Right forelimb (tissue), 1 donor: Measurements from ENCODE around the gene PTPRR.
"Not testable (repeated sequence)": the region's sequence is repeated elsewhere in the genome, so short reads cannot be mapped to it uniquely, and the experiment has no call there.

ENCODE experiments used
- DNase-seq: peaks from one replicate; pipeline ENCODE4 v3.0.0-alpha.2; 2018

PTPRR gene

DNA sequence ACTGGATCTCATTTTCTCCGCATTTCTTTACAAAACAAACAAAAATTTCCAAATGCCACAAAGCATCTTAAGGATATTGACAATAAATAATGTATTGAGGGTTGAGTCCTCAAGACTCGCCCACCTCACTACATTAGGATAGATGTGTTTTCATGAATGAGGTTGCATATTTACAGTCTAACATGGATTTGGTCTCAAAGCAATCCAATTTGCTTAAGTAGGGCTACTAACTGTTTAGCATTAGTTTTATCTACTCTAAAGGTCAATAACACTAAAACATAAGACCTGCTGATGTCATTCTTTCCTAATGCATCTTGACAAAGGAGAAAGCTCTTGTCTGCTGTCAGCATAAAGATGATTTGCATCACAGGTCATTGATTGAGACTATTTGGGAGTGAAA is 82.4 kb downstream of the PTPRR start:
- no peak for DNase-seq

DNA sequence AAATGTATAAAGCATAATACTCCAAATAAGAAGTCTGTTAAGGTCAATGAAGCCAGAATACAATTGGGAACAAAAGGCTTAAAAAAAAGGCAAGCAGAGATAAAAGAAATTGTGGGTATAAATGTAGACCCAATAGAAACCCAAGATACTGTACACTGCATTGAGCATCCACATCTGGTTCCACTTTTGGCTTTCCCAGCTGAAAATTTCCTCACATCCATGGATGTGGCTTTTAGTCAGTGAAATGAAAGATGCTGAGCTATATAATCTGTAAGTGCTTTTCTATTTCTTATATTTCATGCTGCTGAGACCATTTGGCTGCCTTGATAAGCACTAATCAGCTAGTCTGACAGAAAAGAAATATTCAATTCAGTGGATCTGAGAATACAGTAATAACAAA is 83.5 kb downstream of the PTPRR start:
- no peak for DNase-seq

DNA sequence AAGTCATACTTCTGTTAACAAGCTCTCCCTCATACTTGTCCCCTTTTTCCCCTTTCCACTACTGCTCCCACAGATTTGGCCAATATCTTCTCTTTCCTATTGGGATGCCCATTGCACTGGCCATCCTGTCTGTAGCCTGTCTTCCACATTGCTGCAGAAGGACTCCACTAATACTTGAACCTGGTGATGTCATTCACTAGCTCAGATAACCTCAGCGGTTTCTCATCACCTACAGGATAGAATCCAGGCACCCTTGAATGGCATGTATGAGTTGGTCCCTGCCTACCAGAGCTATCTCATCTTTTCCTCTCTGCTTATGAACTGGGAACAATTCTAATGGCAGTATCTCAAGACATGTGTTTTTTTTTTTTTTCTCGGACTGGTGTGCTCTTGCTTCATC is 84.6 kb downstream of the PTPRR start:
- no peak for DNase-seq

DNA sequence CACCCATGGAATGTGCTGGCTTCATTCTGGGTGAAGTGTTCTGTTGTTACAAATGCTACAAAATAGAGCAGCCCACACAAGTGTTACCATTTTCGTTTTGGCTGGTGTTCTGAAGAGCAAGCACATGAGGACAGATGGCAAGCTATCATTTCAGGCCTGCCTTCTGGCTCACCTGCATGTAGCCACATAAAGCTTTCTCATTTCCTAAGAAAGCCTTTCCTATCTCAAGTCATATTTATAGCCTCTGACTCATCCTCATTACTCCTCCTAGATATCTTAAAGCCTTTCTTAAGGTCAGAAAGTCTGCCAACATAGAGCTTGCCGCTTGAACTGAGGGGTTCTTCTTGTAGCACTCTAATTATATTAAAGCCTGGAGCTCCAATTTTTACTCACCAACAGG is 89.0 kb downstream of the PTPRR start:
- DNase-seq = no peak

DNA sequence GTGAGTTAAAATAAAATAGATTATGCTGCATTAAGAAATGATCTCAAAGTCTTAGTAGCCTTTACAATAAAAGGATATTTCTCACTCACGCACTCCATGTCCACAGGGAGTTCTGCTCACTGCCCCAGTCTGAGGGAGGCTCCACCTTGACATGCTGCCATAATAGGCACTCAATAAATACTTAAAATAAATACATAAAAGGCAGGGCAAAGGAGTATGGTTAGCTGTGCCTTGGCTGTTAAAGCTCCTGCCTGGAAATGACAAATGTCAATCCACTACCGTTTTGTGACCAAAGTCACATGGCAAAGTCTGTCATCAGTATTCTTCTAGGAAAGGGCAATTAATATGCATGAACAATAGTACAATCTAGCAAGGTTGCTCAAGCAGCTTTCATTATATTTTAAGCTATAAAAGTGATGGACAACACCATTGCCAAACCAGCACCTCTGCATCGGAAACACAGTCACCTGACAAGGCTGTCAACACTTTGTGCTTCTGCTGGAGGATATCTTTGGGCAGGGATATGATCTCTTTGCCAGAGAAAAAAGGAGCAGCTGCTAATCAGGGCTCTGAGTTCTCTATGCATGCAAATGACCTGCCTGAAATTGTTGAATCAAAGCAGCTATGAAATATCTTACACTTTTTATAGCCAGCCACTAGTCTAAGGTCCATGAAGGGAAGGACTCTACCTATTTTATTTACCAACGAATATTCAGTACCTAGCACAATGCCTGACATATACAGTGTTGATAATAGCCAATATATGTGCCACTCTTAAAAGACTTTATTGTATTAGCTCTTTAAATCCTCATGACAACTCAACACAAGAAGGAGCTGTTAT is 90.1 kb downstream of the PTPRR start:
- DNase-seq = no peak

DNA sequence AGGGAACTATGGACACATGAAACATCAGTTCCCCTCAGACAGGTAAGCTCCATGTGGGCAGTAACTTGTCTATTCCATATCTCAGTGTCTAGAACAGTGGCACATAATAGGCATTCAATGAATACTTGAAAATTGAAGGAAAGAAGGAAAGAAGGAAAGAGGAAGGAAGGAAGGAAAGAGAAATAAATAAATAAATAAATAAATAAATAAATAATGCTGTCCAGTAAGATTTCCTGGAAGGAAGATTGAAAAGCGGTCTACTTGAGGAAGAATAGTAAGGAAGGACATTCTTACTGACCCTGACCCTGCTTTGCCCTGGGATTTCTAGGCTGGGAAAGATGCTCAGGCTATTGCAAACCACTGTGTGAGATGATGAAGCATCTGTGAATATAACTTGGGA is 91.5 kb downstream of the PTPRR start:
- no peak for DNase-seq

DNA sequence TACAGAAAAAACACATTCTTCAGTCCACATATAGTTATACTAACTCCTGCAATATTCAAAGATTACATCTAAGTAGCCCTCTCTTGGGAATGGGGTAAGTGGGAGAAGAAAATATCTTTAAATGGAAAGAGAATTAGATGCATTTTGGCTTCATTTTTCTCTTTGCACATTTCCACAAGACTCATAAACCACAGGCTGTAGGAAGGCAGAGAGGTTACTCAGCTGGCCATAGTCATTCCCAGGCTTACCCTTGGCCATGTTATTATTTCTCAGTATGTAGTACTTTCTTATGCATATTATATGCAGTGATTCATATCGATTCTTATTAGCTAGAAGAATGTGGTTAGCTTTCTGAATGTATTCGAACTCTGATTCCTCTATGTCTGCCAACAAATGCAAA is 92.2 kb downstream of the PTPRR start:
- DNase-seq = no peak

DNA sequence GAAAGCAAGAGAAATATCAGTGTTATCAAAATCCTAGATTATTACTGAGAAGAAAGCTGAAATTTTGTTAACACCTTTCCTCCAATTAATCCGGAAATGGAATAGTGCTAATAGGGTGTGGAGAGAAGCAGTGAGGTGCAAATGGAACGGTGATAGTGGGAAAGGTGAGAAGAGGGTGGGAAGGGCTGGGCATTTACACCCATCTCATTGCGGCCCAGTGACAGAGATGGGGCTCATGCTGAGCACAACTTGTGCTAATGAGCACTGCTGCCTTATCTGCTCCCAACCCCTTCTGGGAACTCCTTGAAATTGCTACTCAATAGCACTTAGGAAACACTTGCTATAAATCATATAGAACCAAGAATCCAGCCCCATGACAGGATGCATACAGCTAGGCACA is 94.4 kb downstream of the PTPRR start:
- no peak for DNase-seq

DNA sequence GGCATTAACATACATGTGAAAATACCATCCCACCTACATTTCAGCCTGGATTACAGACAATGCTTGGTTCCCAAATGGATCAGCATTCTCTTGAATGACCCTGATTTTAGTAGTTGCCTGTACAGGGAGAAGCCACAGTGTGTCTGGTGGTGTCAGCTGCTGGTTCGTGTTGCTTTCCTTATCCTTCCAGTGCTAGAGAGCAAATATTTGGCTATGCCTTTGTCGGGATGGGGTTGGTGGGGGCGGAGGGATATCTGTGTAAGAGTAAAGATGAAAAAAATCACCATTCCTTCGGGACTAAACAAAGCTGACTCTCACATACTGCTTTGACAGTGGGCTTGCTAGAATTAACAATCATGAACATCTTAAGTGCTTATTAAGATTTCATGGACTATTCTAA is 96.0 kb downstream of the PTPRR start:
- DNase-seq = no peak

DNA sequence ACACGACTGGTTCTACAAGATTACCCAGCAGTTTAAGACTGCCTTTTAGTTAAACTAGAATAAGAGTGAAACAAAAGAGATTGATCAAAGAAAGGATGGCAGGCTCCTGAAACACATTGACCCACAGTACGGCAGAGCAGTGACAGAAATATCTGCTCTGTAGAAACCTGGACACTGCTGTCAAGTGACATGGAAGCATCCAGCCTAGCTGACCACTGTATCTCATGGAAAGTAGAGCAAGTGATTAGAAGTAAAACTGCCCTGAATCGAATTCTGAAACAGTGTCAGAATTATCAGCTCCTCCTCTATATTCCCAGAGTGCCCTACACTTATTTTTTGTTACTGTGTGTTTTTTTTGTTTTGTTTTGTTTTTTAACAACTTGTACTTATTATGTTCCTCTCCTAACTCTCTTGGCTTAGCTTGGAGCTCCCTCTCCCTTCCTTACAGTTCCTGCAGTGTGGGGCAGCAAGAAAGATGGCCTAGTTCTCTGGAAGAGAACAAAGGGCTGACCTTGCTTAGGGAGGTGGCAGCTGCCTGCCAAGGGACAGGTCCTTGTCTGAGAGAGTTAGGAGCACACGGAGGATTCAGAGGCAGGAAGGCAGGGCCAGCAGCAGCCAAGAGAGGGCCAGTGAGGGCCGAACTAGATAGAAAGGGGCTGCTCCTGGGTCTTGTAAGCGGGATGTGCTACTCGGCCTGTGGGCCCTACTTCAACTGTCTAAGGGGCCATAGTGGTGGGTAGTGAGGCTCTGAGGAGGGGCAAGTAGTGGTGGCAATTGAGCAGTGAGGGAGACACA is 97.2 kb downstream of the PTPRR start:
- no peak for DNase-seq

DNA sequence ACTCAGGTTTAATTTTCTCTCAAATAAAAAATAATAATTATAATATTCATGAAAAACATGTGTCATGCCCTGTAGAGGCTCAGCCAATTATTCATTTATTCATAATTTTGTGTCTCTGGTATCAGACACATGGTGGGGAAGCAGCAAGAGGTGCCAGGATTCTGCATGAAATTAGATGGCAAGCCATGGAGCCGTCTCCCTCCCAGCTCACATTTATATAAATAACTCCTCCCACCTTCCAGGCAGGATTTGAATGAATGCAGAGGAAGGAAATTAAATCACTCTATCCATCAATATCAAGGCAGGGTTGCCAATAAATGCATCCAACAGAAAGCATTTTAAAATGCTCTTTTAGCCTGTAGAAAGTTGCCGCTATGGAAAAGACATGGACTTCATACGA is 98.1 kb downstream of the PTPRR start:
- DNase-seq = no peak

DNA sequence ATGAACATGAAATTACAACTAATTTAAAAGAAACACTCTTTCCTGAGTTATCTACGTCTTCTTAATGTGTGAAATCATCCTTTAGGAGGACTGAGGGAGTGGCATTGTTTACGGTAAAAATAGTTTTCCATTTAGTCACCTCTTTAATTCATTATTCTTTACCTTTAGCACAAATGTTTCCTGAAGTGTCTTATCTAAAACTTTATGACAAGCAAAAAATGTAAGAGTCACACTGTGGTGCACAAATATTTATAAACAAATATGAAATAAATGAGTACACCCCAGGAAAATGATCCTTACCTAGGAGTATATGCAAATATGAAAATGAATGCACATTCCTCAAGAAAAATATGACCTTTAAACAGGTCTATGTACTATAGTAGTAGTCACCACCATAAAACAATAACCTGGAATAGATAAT is 104.6 kb downstream of the PTPRR start:
- DNase-seq = no peak

DNA sequence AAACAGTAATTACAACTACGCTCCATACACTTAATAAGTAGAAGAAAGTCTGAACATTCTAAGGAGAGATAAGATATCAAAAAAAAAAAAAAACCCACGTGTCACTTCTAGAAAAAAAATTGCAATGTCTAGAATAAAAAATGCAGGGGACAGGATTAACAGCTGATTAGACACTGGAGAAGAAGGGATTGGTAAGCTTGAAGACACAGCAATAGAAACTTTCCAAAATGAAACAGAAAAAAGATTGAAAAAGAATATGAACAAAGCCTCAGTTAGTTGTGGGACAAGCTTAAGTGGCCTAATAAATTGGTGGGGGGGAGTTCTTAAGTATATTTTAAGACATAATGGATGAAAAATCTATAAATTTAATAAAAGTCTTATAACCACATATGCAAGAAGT is 105.5 kb downstream of the PTPRR start:
- DNase-seq = no peak

DNA sequence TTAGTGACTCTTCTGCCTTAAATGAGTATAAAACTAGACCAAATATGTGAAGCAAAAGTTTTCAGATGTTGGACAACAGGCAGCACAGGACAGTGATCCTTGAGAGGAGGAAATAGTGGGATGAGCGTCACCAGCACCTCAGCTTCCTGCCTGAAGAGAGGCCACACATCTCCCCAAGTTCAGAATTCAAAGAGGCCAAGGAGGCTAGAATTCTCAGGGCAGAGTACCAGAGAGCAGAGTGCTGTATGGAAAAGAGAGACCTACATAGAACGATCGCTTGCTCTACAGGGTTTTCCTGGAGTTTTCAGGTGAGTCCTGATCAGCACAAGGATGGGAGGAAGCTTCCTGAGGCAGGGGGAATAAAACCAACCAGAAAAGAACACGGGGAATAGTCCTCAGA is 107.0 kb downstream of the PTPRR start:
- no peak for DNase-seq

DNA sequence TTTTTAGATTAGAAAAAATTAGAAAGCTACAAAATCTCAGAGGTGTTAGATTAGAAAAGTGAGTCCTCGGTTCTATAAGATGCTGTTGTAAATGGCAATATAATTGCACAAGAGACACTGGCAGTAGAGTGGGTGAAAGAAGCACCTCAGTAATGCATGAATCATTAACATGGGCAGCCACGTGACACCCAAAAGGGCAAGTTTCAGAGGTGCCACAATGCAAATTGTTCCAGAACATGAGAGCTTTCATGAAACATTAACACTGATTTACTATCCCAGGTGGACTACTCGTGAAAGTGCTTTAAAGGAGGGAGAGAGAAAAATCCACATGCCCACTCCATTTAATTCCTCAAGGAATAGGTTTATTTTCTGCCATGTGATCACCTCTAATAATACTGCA is 108.4 kb downstream of the PTPRR start:
- DNase-seq = no peak

DNA sequence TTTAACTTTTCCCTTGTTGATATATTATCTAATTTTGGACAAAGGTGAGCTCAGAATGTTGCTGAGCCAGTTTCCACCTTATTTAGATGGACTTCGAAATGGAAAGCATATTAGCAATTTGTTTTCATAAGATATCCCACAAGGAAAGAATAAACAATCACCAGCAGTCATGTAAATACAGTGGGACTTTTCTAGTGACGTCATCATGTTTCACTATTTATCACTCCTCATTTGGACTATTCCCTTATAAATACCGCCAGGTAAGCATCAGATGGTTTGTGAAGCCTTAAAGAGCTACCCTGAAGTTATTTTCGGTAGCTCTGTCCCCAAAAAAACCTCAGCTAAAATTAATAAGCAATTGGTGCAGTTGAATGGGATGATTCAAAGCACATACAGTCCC is 110.7 kb downstream of the PTPRR start:
- no peak for DNase-seq

DNA sequence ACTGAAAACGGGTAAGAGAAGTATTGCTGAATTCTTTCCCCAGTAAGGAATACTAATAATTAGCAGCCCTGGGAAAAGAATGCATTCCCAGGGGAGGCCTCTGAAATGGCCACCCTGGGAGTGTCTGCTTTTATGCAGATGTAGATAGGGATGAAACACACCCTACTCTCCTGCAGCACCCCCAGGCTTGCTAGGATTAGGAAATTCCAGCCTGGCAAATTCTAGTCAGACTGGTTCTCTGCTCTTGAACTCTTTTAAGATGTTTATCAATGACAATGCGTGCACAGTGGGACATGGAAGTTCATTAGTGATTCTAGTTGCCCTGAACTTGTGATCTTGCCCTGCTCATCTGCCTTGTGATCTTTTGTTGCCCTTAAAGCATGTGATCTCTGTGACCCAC is 112.5 kb downstream of the PTPRR start:
- DNase-seq = not testable (repeated sequence)

DNA sequence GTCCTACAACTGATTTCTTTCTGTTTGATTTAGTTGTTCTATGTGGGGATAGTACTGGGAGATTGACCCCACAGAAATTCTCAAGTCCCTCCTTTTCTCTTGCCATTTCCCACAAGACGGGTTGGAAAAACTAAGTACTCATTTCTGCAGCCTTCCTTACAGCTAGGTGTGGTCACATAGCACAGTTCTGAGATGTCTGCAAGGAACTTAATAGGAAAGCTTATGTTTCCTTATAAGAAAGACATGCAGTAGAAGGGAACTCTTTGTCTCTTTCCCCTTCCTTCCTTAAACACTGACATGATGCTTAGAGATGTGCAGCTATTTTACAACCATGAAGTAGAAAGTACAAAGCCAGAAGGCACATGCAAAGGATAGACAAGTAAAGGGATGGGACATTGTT is 113.7 kb downstream of the PTPRR start:
- no peak for DNase-seq

DNA sequence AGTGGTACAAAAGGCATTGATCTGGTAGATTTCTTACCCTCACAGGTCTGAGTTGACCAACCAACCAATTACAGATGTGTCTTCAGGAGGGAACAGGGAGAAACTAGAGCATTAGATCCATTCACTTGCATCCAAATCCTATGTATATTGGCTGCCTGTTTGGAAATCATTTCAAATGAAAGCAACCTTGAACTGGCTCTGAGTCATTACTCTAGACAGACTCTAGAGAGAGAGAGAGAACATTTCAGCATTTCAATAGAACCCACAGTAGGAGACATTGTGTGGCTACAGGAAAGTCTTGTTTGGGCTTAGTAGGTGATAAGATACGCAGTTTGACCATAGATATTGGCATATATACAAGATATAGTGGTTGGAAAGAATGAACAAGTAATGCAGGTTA is 114.5 kb downstream of the PTPRR start:
- no peak for DNase-seq

DNA sequence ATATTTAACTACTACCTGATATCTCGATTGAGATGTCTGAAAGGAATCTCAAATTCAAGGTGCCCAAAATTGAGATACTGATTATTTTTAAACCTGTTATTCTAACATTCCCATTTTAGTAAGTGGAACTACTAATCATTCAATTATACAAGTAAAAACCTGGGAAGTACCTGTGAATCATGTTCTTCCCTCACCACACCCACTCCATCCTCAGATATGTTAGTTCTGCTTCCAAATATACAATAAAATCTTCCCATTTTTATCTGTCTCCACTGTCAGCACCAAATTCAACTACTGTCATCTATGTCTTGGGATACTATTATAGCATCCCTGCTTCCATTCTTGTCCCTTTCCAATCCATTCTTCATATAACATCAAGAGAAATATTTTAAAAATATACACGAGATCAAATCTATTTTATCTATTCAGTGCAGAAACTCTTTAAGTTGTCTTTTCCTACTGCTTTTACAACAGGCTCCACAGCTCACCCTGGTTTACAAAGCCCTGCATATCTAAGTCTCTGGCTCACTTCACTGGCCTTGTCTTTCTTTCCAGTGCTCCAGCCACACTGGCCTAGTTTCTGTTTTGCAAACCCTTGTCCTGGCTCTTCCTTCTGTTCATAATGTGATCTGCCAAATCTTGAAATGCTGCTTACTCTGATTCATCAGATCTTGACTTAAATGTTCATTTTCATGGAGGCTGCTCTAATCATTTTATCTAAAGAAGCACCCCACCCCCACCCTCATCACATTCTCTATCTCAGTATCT is 122.3 kb downstream of the PTPRR start:
- no peak for DNase-seq

DNA sequence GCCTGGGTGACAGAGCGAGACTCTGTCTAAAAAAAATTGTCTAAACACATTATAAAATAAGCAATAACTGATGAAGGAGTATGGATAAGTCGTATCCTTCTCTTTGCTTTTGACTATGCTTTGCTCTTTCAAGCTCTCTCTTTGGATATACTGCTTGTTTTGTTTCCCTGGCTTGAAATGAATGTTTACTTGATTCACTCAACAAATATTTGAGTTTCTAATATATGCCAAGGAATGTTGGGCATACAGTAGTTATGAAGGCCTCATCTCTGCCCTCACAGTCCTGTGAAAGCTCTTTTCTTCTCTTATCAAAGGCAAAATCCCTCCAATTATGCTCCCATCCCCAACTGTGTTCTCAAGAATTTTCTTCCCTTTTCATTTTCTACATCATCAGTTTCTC is 123.5 kb downstream of the PTPRR start:
- DNase-seq = no peak

DNA sequence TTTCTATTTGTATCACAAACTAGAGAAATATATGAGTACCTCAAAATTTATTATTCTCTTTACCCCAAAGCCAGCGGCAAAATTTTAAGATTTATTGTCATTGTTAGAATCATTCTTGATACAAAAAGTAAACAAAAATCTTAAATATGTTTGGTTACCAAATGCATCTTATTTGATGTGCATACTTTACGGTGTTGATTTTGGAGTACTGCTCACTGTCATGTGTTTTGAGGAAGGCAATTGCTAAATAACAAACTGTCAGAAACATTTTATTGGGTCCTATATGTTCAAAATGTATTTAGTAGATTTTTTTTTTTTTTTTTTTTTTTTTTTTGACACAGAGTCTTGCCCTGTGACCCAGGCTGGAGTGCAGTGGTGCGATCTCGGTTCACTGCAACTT is 124.9 kb downstream of the PTPRR start:
- no peak for DNase-seq

DNA sequence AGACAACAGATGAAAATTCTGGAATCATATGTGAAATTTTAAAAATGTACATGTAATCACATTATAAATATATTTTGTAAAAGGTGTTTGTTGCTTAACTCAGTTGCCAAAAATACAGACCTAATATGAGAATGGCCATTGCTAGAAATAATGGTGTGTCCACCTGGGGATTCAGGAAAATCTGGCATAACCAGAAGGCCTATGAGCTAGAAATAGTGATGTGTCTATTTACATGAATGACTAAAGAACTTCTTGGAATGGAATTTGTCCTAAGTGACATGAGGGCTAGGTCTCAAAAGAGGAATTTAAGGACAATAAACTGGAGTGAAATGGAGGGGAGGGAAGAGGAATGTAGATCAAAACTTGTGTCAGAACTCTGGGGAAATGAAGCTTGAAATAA is 126.4 kb downstream of the PTPRR start:
- DNase-seq = no peak

DNA sequence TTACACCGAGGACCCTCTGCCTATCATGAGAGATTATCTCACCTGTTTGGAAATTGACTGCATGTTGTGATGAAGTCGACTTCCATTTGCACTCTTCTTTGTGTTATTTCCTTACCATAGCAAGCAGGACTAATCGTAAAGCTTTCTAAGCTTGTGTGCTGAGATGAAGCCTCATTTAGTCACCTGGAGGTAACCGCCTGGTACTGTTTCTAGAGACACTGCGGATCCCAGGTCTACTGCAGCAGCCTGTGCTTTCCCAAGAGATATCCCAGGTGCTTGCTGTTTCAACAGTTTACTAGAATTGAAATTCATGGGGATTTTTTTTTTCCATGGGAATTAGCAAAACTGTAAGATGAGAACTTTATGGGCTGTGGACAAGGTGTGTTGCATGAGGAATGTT is 131.8 kb downstream of the PTPRR start:
- DNase-seq = no peak
